Thoracic aorta (tissue), 2 donors: ENCODE measurements around the gene FOXS1. TPM values are rescaled to one million over a fixed set of nuclear protein-coding genes. Genes with fewer than 3 reads are reported as not detected.
A peak's percentile ranks its signal among the peaks of the same experiment; 100 is the strongest.

Source experiments
- ATAC-seq: fragments of 150-250 bp; one replicate; pipeline ENCODE4 v1.8.0; 2017; ENCODE audit warnings: low read depth; ENCODE audit not compliant: insufficient number of reproducible peaks, low FRiP score
- DNase-seq: peaks from one replicate; pipeline ENCODE4 v3.0.0-alpha.2; 2020; ENCODE audit warnings: low spot score
- H3K27ac ChIP-seq, 2 donors: fragments of 200-600 bp; sonication (generic); 1 replicate in 1 of 2; 2 replicates in 1 of 2; pipeline ENCODE4 v1.5.1; 2016; ENCODE audit warnings: mild to moderate bottlenecking in 2 of 2, moderate library complexity in 2 of 2
- H3K27me3 ChIP-seq: fragments of 200-600 bp; sonication (generic); replicated peaks from 2 replicates; pipeline ENCODE4 v1.6.0; 2016; ENCODE audit warnings: mild to moderate bottlenecking; ENCODE audit not compliant: insufficient read depth
- H3K36me3 ChIP-seq: fragments of 200-600 bp; sonication (generic); one replicate; pipeline ENCODE4 v1.5.1; 2016
- H3K4me1 ChIP-seq, 2 donors: fragments of 200-600 bp; sonication (generic); 1 replicate in 1 of 2; 2 replicates in 1 of 2; pipeline versions ENCODE4 v1.5.1 to v1.6.0; 2016; ENCODE audit warnings: low read depth in 2 of 2, mild to moderate bottlenecking in 1 of 2; ENCODE audit not compliant: control insufficient read depth in 1 of 2
- H3K4me3 ChIP-seq: fragments of 200-600 bp; sonication (generic); 2 replicates; pipeline ENCODE4 v1.5.1; 2016; ENCODE audit warnings: mild to moderate bottlenecking
- H3K9me3 ChIP-seq: fragments of 200-600 bp; sonication (generic); 2 replicates; pipeline ENCODE4 v1.5.1; 2016
- total RNA-seq, 2 donors: library from RNA; depleted of rRNA; stranded (reverse); fragments of >200 nt; gene quantifications; one replicate each; pipeline versions ENCODE4 v1.1.0 to v1.2.3, GENCODE V29; 2016
- TF ChIP-seq, protein P1 (sequence below): fragments of 200-600 bp; sonication (generic); IDR thresholded peaks from one replicate; pipeline ENCODE4 v1.5.1; 2019; ENCODE audit warnings: antibody characterized with exemption

FOXS1 gene
- total RNA-seq, 2 donors from 2014 or later: 13.9 to 44.5 TPM

DNA sequence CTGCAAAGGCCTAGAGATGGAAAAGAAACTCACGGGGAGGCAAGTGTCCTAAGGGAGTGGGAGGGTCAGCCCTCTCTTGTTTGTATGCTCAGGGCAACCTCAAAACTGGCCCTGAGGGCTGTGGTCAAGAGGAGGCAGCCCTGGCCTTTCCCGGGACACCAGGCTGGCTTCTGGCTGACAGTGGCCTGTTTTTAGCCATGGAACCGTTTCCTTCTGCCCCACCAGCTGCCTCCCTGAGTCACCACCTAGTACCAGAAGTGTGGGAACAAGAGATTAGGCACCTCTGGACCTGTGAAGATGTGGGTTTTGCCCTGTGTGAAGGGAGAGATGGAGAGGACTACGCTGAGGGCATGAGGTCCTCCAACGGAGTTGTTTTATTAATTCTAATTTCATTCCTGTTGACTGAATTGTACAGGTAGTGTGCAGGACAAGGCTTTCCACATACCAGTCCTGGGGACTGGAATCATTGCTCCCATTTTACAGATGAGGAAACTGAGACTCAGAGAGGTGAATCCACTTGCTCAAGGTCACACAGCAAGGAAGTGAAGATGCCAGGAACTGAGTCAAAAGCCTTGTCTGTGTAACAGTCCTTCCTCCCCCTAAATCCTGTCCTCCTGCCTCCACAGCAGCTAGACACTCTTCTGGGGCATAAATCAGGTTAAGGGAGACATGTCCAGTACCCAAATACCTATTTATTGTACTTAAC is 5.5 kb downstream of the FOXS1 start:
- H3K4me1 ChIP-seq: peaks cover 51 to 95% of the 10 kb centered on the region in 2 donors
- peak overlapping the region; percentile 92 to 99 for H3K27ac ChIP-seq
- H3K36me3 ChIP-seq: no peaks in the 10 kb centered on the region
- no peak for ATAC-seq
- no peaks in the 10 kb centered on the region for H3K9me3 ChIP-seq
- DNase-seq: no peak
- H3K27me3 ChIP-seq: no peaks in the 10 kb centered on the region
- TF ChIP-seq, protein P1, sequence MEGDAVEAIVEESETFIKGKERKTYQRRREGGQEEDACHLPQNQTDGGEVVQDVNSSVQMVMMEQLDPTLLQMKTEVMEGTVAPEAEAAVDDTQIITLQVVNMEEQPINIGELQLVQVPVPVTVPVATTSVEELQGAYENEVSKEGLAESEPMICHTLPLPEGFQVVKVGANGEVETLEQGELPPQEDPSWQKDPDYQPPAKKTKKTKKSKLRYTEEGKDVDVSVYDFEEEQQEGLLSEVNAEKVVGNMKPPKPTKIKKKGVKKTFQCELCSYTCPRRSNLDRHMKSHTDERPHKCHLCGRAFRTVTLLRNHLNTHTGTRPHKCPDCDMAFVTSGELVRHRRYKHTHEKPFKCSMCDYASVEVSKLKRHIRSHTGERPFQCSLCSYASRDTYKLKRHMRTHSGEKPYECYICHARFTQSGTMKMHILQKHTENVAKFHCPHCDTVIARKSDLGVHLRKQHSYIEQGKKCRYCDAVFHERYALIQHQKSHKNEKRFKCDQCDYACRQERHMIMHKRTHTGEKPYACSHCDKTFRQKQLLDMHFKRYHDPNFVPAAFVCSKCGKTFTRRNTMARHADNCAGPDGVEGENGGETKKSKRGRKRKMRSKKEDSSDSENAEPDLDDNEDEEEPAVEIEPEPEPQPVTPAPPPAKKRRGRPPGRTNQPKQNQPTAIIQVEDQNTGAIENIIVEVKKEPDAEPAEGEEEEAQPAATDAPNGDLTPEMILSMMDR: no peak
- no peak overlapping the region for H3K4me3 ChIP-seq

DNA sequence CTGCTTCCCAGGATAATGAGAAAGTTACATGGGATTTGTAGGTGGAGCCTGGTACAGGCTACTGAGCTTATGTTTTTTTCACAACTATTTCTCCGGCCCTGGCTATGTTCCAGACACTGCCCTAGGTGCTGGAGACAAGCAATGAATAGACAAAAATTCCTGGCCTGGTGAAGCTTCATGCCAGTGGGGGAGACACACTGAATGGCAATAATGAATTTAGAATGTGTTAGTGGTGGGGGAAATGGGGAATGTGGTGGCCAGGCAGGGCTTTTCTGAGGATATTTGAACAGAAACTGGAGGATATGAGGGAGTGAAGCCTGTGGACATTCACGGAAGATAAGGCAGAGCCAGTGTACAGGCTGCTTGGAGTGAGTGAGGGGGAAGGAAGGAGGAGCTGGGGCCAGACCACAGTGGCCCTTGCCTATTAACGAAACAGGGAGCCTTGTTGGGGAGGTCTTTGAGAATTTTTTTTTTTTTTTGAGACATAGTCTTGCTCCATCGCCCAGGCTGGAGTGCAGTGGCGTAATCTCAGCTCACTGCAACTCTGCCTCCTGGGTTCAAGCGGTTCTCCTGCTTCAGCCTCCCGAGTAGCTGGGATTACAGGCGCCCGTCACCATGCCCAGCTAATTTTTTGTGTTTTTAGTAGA is 6.6 kb downstream of the FOXS1 start:
- TF ChIP-seq, protein P1: no peak
- peaks cover 50 to 85% of the 10 kb centered on the region in 2 donors for H3K4me1 ChIP-seq
- H3K4me3 ChIP-seq: no peak overlapping the region
- peak overlapping the region; percentile 92 to 99 for H3K27ac ChIP-seq
- no peak for ATAC-seq
- H3K9me3 ChIP-seq: no peaks in the 10 kb centered on the region
- H3K36me3 ChIP-seq: no peaks in the 10 kb centered on the region
- DNase-seq: no peak
- H3K27me3 ChIP-seq: no peaks in the 10 kb centered on the region

DNA sequence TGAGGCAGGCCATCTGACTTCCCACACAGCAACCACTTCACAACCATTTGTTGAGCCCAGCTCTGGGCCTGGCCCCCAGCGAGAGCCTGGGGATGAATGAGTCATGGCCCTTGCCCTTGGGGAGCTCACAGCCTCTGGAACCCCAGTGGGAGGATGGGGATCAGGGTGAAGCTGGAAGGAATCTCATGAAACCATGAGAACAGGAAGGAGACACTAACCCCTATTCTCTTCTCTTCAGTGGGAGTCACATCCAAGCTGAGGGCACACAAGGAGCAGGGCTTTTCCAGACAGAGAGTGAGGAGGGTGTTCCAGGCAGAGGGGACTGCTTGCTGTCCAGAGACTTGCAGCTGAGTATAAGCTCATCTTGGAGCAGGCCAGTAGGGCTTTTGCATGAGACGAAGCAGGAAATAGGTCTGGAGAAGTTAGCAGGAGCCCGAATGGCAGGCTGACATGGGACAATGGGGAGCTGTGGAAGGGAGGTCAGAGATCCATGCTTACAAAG is 7.5 kb downstream of the FOXS1 start:
- DNase-seq (no peak), ATAC-seq (no peak)
- H3K27ac ChIP-seq: peak overlapping the region; percentile 55 to 99
- H3K4me3 ChIP-seq: no peak overlapping the region
- H3K27me3 ChIP-seq: no peaks in the 10 kb centered on the region
- H3K36me3 ChIP-seq: no peaks in the 10 kb centered on the region
- H3K4me1 ChIP-seq: peaks cover 42 to 83% of the 10 kb centered on the region in 2 donors
- H3K9me3 ChIP-seq: no peaks in the 10 kb centered on the region
- TF ChIP-seq, protein P1: no peak

DNA sequence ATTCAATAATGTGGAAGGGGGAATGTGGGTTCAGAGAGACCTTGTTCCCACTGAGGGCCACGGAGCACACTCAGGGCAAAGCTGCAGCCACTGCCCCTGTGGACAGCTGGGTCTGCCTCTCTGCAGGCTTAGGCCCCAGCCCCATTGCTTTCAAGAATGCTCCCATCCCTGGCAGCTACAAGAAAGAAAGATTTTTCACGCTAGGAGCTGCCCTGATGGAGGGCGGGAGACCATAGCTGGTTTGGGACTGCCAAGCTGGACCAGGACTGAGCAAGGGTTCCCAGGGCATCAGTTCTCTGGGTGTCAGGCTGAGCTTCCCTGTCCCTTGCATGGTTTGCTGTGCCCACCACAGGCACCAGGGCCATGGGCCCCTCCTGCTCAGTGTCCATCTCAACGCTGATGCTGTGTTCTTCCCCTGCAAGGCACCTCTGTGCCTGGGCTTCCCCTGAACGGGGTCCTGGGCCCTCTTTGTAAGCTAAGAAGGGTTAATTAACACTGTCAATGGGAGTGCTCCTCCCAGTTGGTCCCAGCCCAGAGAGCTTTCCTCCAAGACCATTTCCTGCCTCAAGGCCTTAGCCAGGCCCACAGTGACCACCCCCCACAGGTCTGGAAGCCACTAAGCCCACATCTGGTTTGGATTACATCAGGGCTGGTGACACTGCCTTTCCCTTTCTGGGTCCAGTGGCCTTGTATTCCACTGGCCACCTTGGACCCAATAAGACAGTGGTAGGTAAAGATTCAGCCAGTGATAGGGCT is 8.4 kb downstream of the FOXS1 start:
- H3K4me1 ChIP-seq: peaks cover 38 to 73% of the 10 kb centered on the region in 2 donors
- TF ChIP-seq, protein P1: no peak
- DNase-seq (no peak), ATAC-seq (no peak)
- peak overlapping the region; percentile 55 to 99 for H3K27ac ChIP-seq
- no peak overlapping the region for H3K4me3 ChIP-seq
- no peaks in the 10 kb centered on the region for H3K27me3 ChIP-seq
- H3K9me3 ChIP-seq: no peaks in the 10 kb centered on the region
- H3K36me3 ChIP-seq: no peaks in the 10 kb centered on the region
